OCI-LY7 (cell line): ENCODE data around the gene TRIM28. TPM values are rescaled to one million over a fixed set of nuclear protein-coding genes. Genes with fewer than 3 reads are reported as not detected.

ENCODE experiments used
- BruUV-seq: library from RNA; stranded (reverse); fragments of 400-500 nt; replicated peaks from 2 replicates; lab custom pipeline; 2021; lab: Mats Ljungman, UMichigan
- CTCF ChIA-PET: fragments of 300-600 bp; sonication (Branson Sonifier 250); formaldehyde crosslinking; loops from one replicate; lab custom pipeline; 2022; ENCODE audit warnings: antibody characterized with exemption; ENCODE audit not compliant: unreplicated experiment; lab: Charles Lee
- POLR2A ChIA-PET: fragments of 300-600 bp; sonication (Branson Sonifier 250); formaldehyde crosslinking; loops from one replicate; lab custom pipeline; 2022; ENCODE audit warnings: antibody characterized with exemption; lab: Charles Lee
- DNase-seq: peaks from one replicate; pipeline ENCODE4 v3.0.0-alpha.2; 2015; ENCODE audit warnings: low spot score
- H2AFZ ChIP-seq: fragments of 200-600 bp; sonication (generic), shearing (Covaris generic); 2 replicates; pipeline ENCODE4 v1.6.1; 2014; ENCODE audit warnings: mild to moderate bottlenecking, antibody characterized with exemption, low read length, moderate library complexity
- H3K27ac ChIP-seq: fragments of 200-600 bp; sonication (generic); 2 replicates; pipeline ENCODE4 v1.5.1; 2014; ENCODE audit warnings: mixed run types, low read depth, mild to moderate bottlenecking, moderate library complexity, low read length, inconsistent platforms; ENCODE audit not compliant: poor library complexity, severe bottlenecking
- H3K36me3 ChIP-seq: fragments of 200-600 bp; sonication (generic); 2 replicates; pipeline ENCODE4 v1.6.1; 2014; ENCODE audit warnings: mild to moderate bottlenecking, antibody characterized with exemption, low read length, moderate library complexity, mixed read lengths; ENCODE audit not compliant: insufficient read depth
- H3K4me1 ChIP-seq: fragments of 200-600 bp; sonication (generic); 2 replicates; pipeline ENCODE4 v1.5.1; 2014; ENCODE audit warnings: mild to moderate bottlenecking, low read length; ENCODE audit not compliant: insufficient read depth, poor library complexity, severe bottlenecking
- H3K4me2 ChIP-seq: fragments of 200-600 bp; sonication (generic); 2 replicates; pipeline ENCODE4 v1.6.1; 2014; ENCODE audit warnings: mild to moderate bottlenecking, low read length
- H3K4me3 ChIP-seq: fragments of 200-600 bp; sonication (generic); 2 replicates; pipeline ENCODE4 v1.5.1; 2014; ENCODE audit warnings: mild to moderate bottlenecking, low read depth, low read length; ENCODE audit not compliant: poor library complexity, severe bottlenecking
- H3K79me2 ChIP-seq: fragments of 200-600 bp; sonication (generic); 2 replicates; pipeline ENCODE4 v1.6.1; 2016; ENCODE audit warnings: low read depth, mild to moderate bottlenecking, low read length, moderate library complexity, mixed read lengths; ENCODE audit not compliant: insufficient read depth
- H3K9me2 ChIP-seq: fragments of 200-600 bp; sonication (generic); 2 replicates; pipeline ENCODE4 v1.6.1; 2016; ENCODE audit warnings: mild to moderate bottlenecking, low read length, mixed read lengths; ENCODE audit not compliant: insufficient read depth
- H3K9me3 ChIP-seq: fragments of 200-600 bp; sonication (generic); 2 replicates; pipeline ENCODE4 v1.6.1; 2014; ENCODE audit warnings: mild to moderate bottlenecking, mixed run types, low read length, mixed read lengths
- H4K20me1 ChIP-seq: fragments of 200-600 bp; sonication (generic); 2 replicates; pipeline ENCODE4 v1.6.1; 2014; ENCODE audit warnings: mild to moderate bottlenecking, antibody characterized with exemption, low read length, moderate library complexity, mixed read lengths; ENCODE audit not compliant: insufficient read depth
- EZH2phosphoT487 ChIP-seq: fragments of 200-600 bp; sonication (generic); IDR thresholded peaks from 2 replicates; pipeline ENCODE4 v1.6.1; 2018; ENCODE audit warnings: low read depth, borderline replicate concordance, mild to moderate bottlenecking, mixed run types, antibody characterized with exemption, low read length, moderate library complexity, mixed read lengths
- intact Hi-C: fragments of 100-400 bp; cut with micrococcal nuclease; formaldehyde crosslinking; loops from one replicate; pipeline ENCODE4 v1.10.0; 2022; ENCODE audit not compliant: unreplicated experiment
- total RNA-seq, 2 experiments: library from RNA; depleted of rRNA in 1 of 2; stranded (reverse); fragments of >200 nt in 1 of 2; shearing (Covaris generic) in 1 of 2; gene quantifications; 2 replicates each; pipeline ENCODE4 v1.2.3, GENCODE V29; 2014 to 2022
- TF ChIP-seq, protein P1 (sequence below): fragments of 200-600 bp; sonication (generic); conservative IDR thresholded peaks from 2 replicates; pipeline ENCODE4 v1.5.1; 2014; ENCODE audit warnings: mild to moderate bottlenecking, antibody characterized with exemption, low read length, moderate library complexity, mixed read lengths

Gene TRIM28
- total RNA-seq, 2 experiments from 2014 or later, result 601 to 729 TPM

DNA sequence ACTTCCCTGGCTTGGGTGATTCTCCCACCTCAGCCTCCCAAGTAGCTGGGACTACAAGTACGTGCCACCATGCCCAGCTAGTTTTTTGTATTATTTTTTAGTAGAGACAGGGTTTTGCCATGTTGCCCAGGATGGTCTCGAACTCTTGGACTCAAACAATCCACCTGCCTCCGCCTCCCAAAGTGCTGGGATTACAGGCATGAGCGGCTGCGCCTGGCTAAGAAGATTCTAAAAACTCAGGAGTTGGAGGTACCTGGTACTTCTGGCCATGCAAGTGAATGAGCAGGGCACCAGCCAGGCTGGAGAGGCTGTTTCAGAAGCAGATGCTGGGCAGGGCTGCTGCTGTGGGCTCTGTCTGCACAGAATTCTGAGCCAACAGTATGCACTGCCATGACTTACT is 23.1 kb downstream of the TRIM28 start:
- BruUV-seq, result no TSS peak
- intact Hi-C loops, result no loop called here
- POLR2A ChIA-PET, result no interaction called here

DNA sequence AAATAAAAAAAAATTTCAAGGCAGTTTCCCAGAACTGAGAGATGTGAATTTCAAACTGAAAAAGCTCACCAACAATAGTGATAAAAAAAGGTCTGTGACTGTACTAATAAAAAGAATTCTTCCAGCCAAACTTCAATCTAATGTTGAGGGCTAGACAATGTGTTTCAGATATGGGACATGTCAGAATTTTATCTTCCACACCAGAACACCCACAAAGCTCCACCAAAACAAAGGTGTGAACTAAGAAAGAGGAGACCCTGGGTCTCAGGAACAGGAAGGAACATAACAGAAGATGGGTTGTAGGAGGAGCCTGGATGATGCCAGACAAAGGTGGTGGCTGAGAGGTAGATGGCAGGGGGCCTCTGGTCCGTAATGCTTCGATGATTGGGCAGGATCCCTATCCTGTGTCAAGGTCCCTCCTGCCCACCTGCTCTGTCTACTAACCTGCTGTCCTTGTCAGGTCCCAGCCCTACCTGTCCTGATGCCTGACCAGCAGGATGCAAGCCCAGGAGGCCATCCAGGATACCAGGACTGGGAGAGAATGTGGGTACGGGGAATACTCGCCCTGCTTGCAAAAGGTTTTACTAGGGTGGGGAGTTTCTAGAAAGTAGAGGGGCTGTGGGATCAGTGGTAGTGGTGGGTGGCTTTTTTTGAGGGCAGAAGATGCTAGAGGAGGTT is 24.7 kb downstream of the TRIM28 start:
- no TSS peak for BruUV-seq
- TF ChIP-seq, protein P1, sequence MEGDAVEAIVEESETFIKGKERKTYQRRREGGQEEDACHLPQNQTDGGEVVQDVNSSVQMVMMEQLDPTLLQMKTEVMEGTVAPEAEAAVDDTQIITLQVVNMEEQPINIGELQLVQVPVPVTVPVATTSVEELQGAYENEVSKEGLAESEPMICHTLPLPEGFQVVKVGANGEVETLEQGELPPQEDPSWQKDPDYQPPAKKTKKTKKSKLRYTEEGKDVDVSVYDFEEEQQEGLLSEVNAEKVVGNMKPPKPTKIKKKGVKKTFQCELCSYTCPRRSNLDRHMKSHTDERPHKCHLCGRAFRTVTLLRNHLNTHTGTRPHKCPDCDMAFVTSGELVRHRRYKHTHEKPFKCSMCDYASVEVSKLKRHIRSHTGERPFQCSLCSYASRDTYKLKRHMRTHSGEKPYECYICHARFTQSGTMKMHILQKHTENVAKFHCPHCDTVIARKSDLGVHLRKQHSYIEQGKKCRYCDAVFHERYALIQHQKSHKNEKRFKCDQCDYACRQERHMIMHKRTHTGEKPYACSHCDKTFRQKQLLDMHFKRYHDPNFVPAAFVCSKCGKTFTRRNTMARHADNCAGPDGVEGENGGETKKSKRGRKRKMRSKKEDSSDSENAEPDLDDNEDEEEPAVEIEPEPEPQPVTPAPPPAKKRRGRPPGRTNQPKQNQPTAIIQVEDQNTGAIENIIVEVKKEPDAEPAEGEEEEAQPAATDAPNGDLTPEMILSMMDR, result no peak
- TF ChIP-seq EZH2phosphoT487, result no peak
- no peaks in the 10 kb centered on the region for H3K79me2 ChIP-seq
- no peaks in the 10 kb centered on the region for H4K20me1 ChIP-seq
- H3K36me3 ChIP-seq, result peaks cover 33% of the 10 kb centered on the region; the same call in 1 of the 2 replicates
- POLR2A ChIA-PET, result no interaction called here
- H3K9me2 ChIP-seq, result no peaks in the 10 kb centered on the region
- H3K4me3 ChIP-seq, result no peak overlapping the region
- H3K27ac ChIP-seq, result no peak overlapping the region
- intact Hi-C loops, result no loop called here
- H2AFZ ChIP-seq, result no peak overlapping the region
- H3K9me3 ChIP-seq, result no peaks in the 10 kb centered on the region
- no peak overlapping the region for H3K4me2 ChIP-seq
- CTCF ChIA-PET, result no interaction called here
- H3K4me1 ChIP-seq, result peaks cover 15% of the 10 kb centered on the region
- DNase-seq, result no peak

More for the DNA sequence above, 23.1 kb downstream of the TRIM28 start:
- CTCF ChIA-PET, result no interaction called here
- Histone ChIP-seq H3K4me2 (no peak overlapping the region), H3K4me3 (no peak overlapping the region), H3K27ac (no peak overlapping the region), H3K9me3 (no peaks in the 10 kb centered on the region), H4K20me1 (no peaks in the 10 kb centered on the region), H2AFZ (no peak overlapping the region), H3K4me1 (peaks cover 20% of the 10 kb centered on the region), H3K36me3 (peaks cover 34% of the 10 kb centered on the region; the same call in 1 of the 2 replicates), H3K79me2 (no peaks in the 10 kb centered on the region), H3K9me2 (no peaks in the 10 kb centered on the region)
- DNase-seq, result no peak
- TF ChIP-seq, protein P1, result no peak
- no peak for TF ChIP-seq EZH2phosphoT487
